ENCODE results near the gene NCBP3.

NCBP3 gene

DNA sequence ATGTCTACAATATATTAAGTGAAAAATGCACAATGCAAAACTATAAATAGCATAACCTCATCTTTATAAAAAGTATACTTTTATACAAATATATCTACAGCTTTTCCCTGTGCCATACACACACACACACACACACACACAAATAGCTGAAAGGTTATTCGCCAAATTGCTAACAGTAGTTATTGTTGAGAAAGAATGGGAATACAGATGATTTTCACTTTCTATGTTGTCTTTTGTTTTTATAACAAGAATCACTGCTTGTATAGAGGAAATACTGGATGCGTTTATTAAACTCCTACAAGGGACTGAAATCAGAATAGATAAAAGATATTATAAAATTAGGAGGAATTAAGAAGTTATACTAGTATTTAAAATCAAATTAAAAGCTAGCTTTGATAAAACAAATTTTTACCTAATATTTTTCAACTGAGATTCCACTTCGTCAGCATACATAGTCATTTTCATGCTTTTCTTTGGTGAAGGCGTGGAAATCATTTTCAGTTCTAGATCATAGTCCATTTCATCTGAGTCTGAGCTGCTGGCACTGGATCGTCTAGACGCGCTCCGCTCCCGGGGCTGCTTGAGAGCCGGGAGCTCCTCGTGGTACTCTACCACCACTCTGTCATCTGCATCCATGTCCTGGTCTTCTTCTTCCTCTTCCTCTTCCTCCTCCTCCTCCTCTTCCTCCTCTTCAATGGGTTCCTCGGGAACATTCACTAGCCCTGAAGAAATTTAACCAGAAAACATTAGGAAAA, 28.0 kb downstream of the NCBP3 start:
- no peaks in the 10 kb centered on the region for H3K9me3 ChIP-seq (ENCODE audit: control insufficient read depth in 5 of 5, low read length in 5 of 5)
- no peak overlapping the region for H3K9ac ChIP-seq (ENCODE audit: low read length in 5 of 5)
- no peak overlapping the region for H3K4me3 ChIP-seq (ENCODE audit: low read depth in 1 of 5, low read length in 5 of 5)
- H3K4me1 ChIP-seq (ENCODE audit: control insufficient read depth in 5 of 5, insufficient read depth in 5 of 5, low read length in 5 of 5): no peaks in the 10 kb centered on the region
- no peak overlapping the region for H3K27ac ChIP-seq (ENCODE audit: low read depth, low read length)
- H3K27me3 ChIP-seq (ENCODE audit: control insufficient read depth in 5 of 5, insufficient read depth in 4 of 5, low read length in 5 of 5): no peaks in the 10 kb centered on the region
- H3K36me3 ChIP-seq (ENCODE audit: control insufficient read depth in 5 of 5, insufficient read depth in 5 of 5, low read length in 5 of 5): peaks cover 44 to 93% (median 82%) of the 10 kb centered on the region in 5 donors

DNA sequence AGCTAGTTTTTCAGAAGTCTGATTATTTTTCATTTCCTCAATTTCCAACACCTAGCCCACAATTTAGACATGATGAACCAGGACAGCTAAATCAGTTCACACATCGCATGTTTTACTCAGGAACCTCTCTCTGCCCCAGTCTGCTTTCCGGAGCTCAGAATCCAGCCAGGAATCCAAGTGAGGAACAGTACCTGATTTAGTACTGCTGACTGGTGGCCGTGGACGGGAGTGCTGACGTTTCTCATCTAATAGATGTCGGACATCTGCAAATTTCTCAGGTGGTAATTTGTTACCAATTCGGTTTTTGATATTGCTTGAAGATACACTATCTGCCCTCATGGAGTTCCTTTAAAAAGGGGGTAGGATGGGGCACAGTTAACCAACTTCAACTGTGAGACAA, 30.1 kb downstream of the NCBP3 start:
- peaks cover 31 to 93% (median 84%) of the 10 kb centered on the region in 5 donors for H3K36me3 ChIP-seq (ENCODE audit: control insufficient read depth in 5 of 5, insufficient read depth in 5 of 5, low read length in 5 of 5)
- H3K4me1 ChIP-seq (ENCODE audit: control insufficient read depth in 5 of 5, insufficient read depth in 5 of 5, low read length in 5 of 5): no peaks in the 10 kb centered on the region
- H3K9me3 ChIP-seq (ENCODE audit: control insufficient read depth in 5 of 5, low read length in 5 of 5): no peaks in the 10 kb centered on the region
- no peak overlapping the region for H3K27ac ChIP-seq (ENCODE audit: low read depth, low read length)
- no peaks in the 10 kb centered on the region for H3K27me3 ChIP-seq (ENCODE audit: control insufficient read depth in 5 of 5, insufficient read depth in 4 of 5, low read length in 5 of 5)
- H3K9ac ChIP-seq (ENCODE audit: low read length in 5 of 5): no peak overlapping the region
- H3K4me3 ChIP-seq (ENCODE audit: low read depth in 1 of 5, low read length in 5 of 5): no peak overlapping the region

DNA sequence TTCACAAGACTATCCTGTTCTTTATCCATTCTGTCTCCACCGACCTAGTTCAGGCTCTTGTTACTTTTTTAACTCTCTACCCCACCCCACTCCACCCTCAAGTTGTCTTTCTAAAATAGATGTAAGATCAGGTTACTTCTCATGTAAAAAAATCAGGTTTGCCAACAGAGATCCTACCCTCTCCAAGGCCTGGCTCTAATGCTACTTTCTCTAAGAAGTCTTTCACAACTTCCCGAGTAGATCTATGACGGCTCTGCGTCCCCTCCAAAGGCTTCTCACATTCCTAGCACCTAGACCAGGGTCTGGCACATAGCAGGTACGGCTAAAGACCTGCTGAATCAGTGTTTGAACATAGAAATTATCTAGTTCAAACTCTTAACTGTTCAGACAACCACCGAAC, 30.9 kb downstream of the NCBP3 start:
- Histone ChIP-seq H3K9me3 (ENCODE audit: control insufficient read depth in 5 of 5, low read length in 5 of 5) (no peaks in the 10 kb centered on the region), H3K27me3 (ENCODE audit: control insufficient read depth in 5 of 5, insufficient read depth in 4 of 5, low read length in 5 of 5) (no peaks in the 10 kb centered on the region), H3K27ac (ENCODE audit: low read depth, low read length) (no peak overlapping the region), H3K4me1 (ENCODE audit: control insufficient read depth in 5 of 5, insufficient read depth in 5 of 5, low read length in 5 of 5) (no peaks in the 10 kb centered on the region), H3K36me3 (ENCODE audit: control insufficient read depth in 5 of 5, insufficient read depth in 5 of 5, low read length in 5 of 5) (peaks cover 26 to 93% (median 84%) of the 10 kb centered on the region in 5 donors), H3K9ac (ENCODE audit: low read length in 5 of 5) (no peak overlapping the region), H3K4me3 (ENCODE audit: low read depth in 1 of 5, low read length in 5 of 5) (no peak overlapping the region)

DNA sequence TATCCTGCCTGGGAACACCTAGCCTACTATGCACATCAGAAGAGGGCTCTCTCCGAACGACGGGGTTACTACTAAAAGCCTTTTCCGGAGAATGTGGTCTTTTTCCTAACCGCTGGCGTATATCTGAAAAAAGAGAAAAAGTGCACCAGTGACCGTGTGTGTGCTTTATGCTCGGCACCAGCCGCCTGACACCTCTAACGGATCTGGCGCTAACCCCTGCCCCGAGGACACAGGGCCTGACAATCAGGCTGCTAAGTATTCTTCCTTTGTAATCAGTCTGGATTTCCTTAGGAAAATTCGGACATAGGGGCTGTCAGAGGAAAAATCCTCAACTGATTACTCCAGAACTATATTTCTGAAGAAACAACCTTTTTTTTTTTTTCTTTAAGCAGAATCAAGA, 31.7 kb downstream of the NCBP3 start:
- H3K4me3 ChIP-seq (ENCODE audit: low read depth in 1 of 5, low read length in 5 of 5): no peak overlapping the region
- no peaks in the 10 kb centered on the region for H3K27me3 ChIP-seq (ENCODE audit: control insufficient read depth in 5 of 5, insufficient read depth in 4 of 5, low read length in 5 of 5)
- H3K9ac ChIP-seq (ENCODE audit: low read length in 5 of 5): no peak overlapping the region
- H3K36me3 ChIP-seq (ENCODE audit: control insufficient read depth in 5 of 5, insufficient read depth in 5 of 5, low read length in 5 of 5): peaks cover 22 to 90% (median 85%) of the 10 kb centered on the region in 5 donors
- H3K4me1 ChIP-seq (ENCODE audit: control insufficient read depth in 5 of 5, insufficient read depth in 5 of 5, low read length in 5 of 5): no peaks in the 10 kb centered on the region
- no peak overlapping the region for H3K27ac ChIP-seq (ENCODE audit: low read depth, low read length)
- no peaks in the 10 kb centered on the region for H3K9me3 ChIP-seq (ENCODE audit: control insufficient read depth in 5 of 5, low read length in 5 of 5)

DNA sequence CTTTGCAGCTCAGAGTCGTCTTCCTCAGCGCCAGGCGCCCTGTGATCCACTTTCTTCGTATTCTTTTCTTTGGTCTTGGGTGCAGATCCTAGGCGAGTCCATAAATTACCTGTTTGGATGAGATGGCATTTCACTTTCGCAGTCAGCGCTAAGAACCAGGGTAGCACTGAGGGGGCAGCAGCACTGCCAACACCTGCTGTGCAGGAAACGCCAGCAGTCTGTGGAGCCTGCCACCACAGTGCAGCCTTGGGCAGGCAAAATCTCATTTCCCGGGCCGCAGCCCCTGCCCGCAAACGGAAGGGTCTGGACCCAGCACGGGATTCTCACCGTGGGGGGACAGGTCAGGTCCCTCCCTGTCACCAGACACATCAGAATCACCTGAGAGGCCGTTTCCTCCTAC, 32.9 kb downstream of the NCBP3 start:
- Histone ChIP-seq H3K36me3 (ENCODE audit: control insufficient read depth in 5 of 5, insufficient read depth in 5 of 5, low read length in 5 of 5) (peaks cover 19 to 90% (median 85%) of the 10 kb centered on the region in 5 donors), H3K27ac (ENCODE audit: low read depth, low read length) (no peak overlapping the region), H3K9me3 (ENCODE audit: control insufficient read depth in 5 of 5, low read length in 5 of 5) (no peaks in the 10 kb centered on the region), H3K4me3 (ENCODE audit: low read depth in 1 of 5, low read length in 5 of 5) (no peak overlapping the region), H3K9ac (ENCODE audit: low read length in 5 of 5) (no peak overlapping the region), H3K27me3 (ENCODE audit: control insufficient read depth in 5 of 5, insufficient read depth in 4 of 5, low read length in 5 of 5) (no peaks in the 10 kb centered on the region), H3K4me1 (ENCODE audit: control insufficient read depth in 5 of 5, insufficient read depth in 5 of 5, low read length in 5 of 5) (no peaks in the 10 kb centered on the region)

DNA sequence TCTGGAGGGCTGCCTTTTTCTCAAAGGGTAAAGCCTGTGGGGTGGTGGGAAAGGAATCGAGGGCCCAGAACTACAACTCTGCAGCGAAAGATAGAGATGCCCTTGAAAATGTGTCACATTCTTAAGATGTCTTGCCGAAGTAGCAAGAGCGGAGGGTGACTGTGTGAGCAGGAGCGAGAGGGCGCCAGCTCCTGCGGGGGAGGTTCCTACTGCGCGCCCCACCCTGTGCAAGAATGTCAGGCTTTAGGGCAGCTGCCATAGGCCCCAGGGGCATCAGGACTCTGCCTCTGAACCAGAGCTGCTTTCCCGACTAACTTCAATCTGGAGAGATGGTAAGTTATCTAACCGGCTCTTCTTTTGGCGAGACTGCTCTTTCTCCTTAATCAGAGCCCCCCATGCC, 33.3 kb downstream of the NCBP3 start:
- Histone ChIP-seq H3K4me3 (ENCODE audit: low read depth in 1 of 5, low read length in 5 of 5) (no peak overlapping the region), H3K27ac (ENCODE audit: low read depth, low read length) (no peak overlapping the region), H3K9ac (ENCODE audit: low read length in 5 of 5) (no peak overlapping the region), H3K4me1 (ENCODE audit: control insufficient read depth in 5 of 5, insufficient read depth in 5 of 5, low read length in 5 of 5) (no peaks in the 10 kb centered on the region), H3K36me3 (ENCODE audit: control insufficient read depth in 5 of 5, insufficient read depth in 5 of 5, low read length in 5 of 5) (peaks cover 16 to 88% (median 85%) of the 10 kb centered on the region in 5 donors), H3K27me3 (ENCODE audit: control insufficient read depth in 5 of 5, insufficient read depth in 4 of 5, low read length in 5 of 5) (no peaks in the 10 kb centered on the region), H3K9me3 (ENCODE audit: control insufficient read depth in 5 of 5, low read length in 5 of 5) (no peaks in the 10 kb centered on the region)

DNA sequence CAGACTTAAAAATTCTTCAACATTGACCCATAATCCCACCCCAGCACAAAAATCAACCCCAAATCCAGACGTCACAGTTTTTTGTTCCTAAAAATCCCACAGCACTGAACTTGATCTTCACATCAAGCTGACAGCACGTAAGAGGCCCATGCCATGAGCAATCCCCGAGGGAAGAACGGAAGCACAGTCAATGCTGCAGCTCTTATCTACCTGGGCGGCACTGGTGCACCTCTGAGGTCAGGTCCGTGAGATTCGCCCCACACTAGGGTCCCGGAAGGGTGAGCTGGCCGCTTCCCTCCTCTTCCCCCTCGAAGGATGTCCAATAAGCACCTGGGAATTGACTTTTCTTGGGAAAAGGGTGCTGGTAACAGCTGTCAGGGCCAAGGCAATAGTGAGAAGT, 33.8 kb downstream of the NCBP3 start:
- no peaks in the 10 kb centered on the region for H3K27me3 ChIP-seq (ENCODE audit: control insufficient read depth in 5 of 5, insufficient read depth in 4 of 5, low read length in 5 of 5)
- no peak overlapping the region for H3K27ac ChIP-seq (ENCODE audit: low read depth, low read length)
- H3K4me3 ChIP-seq (ENCODE audit: low read depth in 1 of 5, low read length in 5 of 5): no peak overlapping the region
- no peaks in the 10 kb centered on the region for H3K9me3 ChIP-seq (ENCODE audit: control insufficient read depth in 5 of 5, low read length in 5 of 5)
- H3K36me3 ChIP-seq (ENCODE audit: control insufficient read depth in 5 of 5, insufficient read depth in 5 of 5, low read length in 5 of 5): peaks cover 15 to 90% (median 89%) of the 10 kb centered on the region in 5 donors
- no peaks in the 10 kb centered on the region for H3K4me1 ChIP-seq (ENCODE audit: control insufficient read depth in 5 of 5, insufficient read depth in 5 of 5, low read length in 5 of 5)
- H3K9ac ChIP-seq (ENCODE audit: low read length in 5 of 5): no peak overlapping the region

DNA sequence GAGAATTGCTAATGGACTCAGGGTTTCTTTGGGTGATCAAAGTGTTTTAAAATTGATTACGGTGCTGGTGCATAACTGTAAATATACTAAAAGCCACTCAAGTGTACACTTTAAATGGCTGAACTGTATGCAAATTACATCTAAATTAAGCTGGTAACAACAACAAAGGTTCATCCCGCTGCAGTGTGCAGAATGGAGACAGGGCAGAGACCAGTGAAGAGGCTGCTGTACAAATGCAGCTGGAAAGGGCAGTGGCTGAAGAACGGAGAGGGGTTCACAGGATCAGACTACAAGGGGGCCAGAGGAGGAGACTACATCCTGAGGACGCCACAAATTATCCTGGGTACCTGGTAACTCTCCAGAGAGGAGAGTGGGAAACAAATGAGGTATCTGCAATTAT, 36.0 kb downstream of the NCBP3 start:
- H3K27me3 ChIP-seq (ENCODE audit: control insufficient read depth in 5 of 5, insufficient read depth in 4 of 5, low read length in 5 of 5): no peaks in the 10 kb centered on the region
- H3K27ac ChIP-seq (ENCODE audit: low read depth, low read length): no peak overlapping the region
- H3K36me3 ChIP-seq (ENCODE audit: control insufficient read depth in 5 of 5, insufficient read depth in 5 of 5, low read length in 5 of 5): peaks cover 4 to 80% (median 74%) of the 10 kb centered on the region in 5 donors
- no peak overlapping the region for H3K4me3 ChIP-seq (ENCODE audit: low read depth in 1 of 5, low read length in 5 of 5)
- H3K9me3 ChIP-seq (ENCODE audit: control insufficient read depth in 5 of 5, low read length in 5 of 5): no peaks in the 10 kb centered on the region
- H3K4me1 ChIP-seq (ENCODE audit: control insufficient read depth in 5 of 5, insufficient read depth in 5 of 5, low read length in 5 of 5): no peaks in the 10 kb centered on the region
- H3K9ac ChIP-seq (ENCODE audit: low read length in 5 of 5): no peak overlapping the region

DNA sequence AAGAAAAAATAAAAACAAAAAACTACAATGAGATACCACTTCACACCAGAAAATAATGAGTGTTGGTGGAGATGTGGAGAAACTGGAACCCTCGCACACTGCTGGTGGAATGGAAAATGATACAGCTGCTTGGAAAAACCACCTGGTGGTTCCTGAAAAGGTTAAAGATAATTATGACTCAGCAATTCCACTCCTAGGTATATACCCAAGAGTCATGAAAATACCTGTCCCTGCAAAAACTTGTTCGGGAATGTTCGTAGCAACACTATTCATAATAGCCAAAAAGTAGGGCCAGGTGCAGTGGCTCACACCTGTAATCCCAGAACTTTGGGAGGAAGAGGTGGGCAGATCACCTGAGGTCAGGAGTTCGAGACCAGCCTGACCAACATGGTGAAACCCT, 36.9 kb downstream of the NCBP3 start:
- Histone ChIP-seq H3K9me3 (ENCODE audit: control insufficient read depth in 5 of 5, low read length in 5 of 5) (no peaks in the 10 kb centered on the region), H3K9ac (ENCODE audit: low read length in 5 of 5) (no peak overlapping the region), H3K27ac (ENCODE audit: low read depth, low read length) (no peak overlapping the region), H3K4me1 (ENCODE audit: control insufficient read depth in 5 of 5, insufficient read depth in 5 of 5, low read length in 5 of 5) (no peaks in the 10 kb centered on the region), H3K27me3 (ENCODE audit: control insufficient read depth in 5 of 5, insufficient read depth in 4 of 5, low read length in 5 of 5) (no peaks in the 10 kb centered on the region), H3K4me3 (ENCODE audit: low read depth in 1 of 5, low read length in 5 of 5) (no peak overlapping the region), H3K36me3 (ENCODE audit: control insufficient read depth in 5 of 5, insufficient read depth in 5 of 5, low read length in 5 of 5) (peaks cover 3 to 71% (median 66%) of the 10 kb centered on the region in 5 donors)

DNA sequence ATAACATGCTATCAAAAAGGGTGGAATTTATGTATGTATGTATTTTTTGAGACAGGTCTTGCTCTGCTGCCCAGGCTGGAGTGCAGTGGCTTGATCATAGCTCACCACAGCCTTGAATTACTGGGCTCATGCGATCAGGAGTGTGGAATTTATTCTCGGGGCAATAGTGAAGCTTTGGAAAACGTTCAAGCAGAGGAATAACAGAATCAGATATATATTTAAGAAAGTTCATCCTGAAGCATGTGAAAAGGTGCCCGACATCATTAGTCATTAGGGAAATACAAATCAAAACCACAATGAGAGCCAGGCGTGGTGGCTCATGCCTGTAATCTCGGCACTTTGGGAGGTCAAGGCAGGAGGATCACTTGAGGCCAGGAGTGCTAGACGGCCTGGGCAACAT, 37.3 kb downstream of the NCBP3 start:
- peaks cover 0 to 68% (median 61%) of the 10 kb centered on the region in 5 donors for H3K36me3 ChIP-seq (ENCODE audit: control insufficient read depth in 5 of 5, insufficient read depth in 5 of 5, low read length in 5 of 5)
- no peaks in the 10 kb centered on the region for H3K4me1 ChIP-seq (ENCODE audit: control insufficient read depth in 5 of 5, insufficient read depth in 5 of 5, low read length in 5 of 5)
- H3K9ac ChIP-seq (ENCODE audit: low read length in 5 of 5): no peak overlapping the region
- H3K27ac ChIP-seq (ENCODE audit: low read depth, low read length): no peak overlapping the region
- H3K27me3 ChIP-seq (ENCODE audit: control insufficient read depth in 5 of 5, insufficient read depth in 4 of 5, low read length in 5 of 5): no peaks in the 10 kb centered on the region
- no peaks in the 10 kb centered on the region for H3K9me3 ChIP-seq (ENCODE audit: control insufficient read depth in 5 of 5, low read length in 5 of 5)
- H3K4me3 ChIP-seq (ENCODE audit: low read depth in 1 of 5, low read length in 5 of 5): no peak overlapping the region

Measured in subcutaneous abdominal adipose tissue (tissue), 5 donors.